Midbrain (tissue), 1 donor: ENCODE measurements around the gene UVRAG.
"Not testable (repeated sequence)": the region's sequence is repeated elsewhere in the genome, so short reads cannot be mapped to it uniquely, and the experiment has no call there.

Experiments
- DNase-seq: peaks from one replicate; lab custom pipeline; 2025; lab: John Stamatoyannopoulos, UW

UVRAG gene

GRCh38 chr11:76074148-76075095, 259.4 kb downstream of the UVRAG start:
- DNase-seq: no peak

- no peak for DNase-seq
Observed at GRCh38 chr11:76075716-76076115, 260.7 kb downstream of the UVRAG start.

- not testable (repeated sequence) for DNase-seq
Observed at GRCh38 chr11:76076253-76076652, 261.2 kb downstream of the UVRAG start.

GRCh38 chr11:76076749-76077148, 261.7 kb downstream of the UVRAG start:
- DNase-seq: no peak

GRCh38 chr11:76077575-76078150, 262.7 kb downstream of the UVRAG start:
- DNase-seq: peak; percentile 34

DNA sequence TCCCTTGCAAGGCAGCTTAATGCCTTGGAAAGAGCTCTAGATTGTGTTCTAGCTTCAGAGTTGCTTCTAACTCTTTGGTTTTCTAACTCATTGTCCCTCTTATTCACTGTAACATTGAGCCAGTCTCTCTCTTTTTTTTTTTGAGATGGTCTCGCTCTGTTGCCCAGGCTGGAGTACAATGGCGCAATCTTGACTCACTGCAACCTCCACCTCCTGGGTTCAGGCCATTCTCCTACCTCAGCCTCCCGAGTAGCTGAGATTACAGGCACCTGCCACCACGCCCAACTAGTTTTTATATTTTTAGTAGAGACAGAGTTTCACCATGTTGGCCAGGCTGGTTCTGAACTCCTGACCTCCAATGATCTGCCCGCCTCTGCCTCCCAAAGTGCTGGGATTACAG, 266.1 kb downstream of the UVRAG start:
- DNase-seq: not testable (repeated sequence)

- DNase-seq: no peak
Observed at GRCh38 chr11:76083563-76084451, 268.8 kb downstream of the UVRAG start.

DNA sequence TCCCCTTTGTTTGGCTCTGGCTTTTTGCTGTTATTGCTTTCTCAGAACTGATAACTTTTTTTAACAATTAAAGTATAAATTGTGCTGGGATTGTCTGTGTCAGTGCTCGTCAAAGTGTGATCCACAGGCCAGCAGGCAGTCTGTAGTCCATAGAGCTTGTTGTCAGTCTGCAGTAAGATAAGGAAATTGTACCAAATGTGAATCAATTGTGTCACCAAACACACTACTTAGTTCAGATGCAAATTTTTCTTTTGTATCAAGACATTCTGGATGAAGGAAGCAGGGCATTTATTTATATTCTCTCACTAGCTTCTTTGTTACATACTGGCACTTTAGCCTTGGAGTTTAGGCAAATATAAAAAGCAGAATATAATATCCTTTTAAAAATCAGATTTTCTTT, 270.3 kb downstream of the UVRAG start:
- DNase-seq: no peak

DNA sequence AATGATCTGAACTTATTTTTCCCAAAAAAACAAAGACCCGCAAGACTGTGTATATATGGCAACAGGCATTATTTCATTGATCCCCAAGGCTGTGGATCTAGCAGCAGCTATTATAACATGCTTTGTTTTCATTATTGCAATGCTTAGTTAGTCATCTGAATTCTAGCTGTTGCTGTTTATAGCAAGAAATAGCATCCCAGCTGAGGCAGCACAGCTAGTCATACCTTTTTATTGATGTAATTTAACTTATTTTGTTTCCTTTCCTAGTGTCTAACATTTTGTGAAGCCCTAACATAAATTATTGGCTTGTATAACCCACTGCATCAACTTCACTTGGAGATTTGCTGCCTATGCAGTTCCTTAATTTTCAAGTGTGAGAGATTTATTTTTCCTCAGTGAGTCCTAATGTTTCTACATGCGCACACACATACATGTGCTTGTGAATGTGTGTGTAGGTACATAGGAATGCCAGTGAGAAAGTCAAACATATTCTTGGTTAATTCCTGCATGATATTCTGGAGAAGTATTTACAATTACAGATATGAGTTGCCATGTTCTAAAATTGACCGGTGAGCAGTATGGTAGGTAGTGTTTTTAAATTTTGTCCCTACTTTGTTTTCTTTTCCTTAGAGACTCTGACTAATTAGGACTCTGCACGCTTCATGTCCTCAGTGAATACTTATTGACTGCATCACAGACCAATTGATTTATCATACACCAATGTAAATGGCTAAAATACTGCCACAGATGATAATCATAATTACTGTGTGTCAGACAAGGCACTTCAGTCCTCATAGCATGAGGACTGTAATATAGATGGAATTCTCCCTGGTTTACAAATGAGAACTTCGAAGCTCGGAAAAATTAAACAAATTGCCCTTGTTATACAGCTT, 272.0 kb downstream of the UVRAG start:
- no peak for DNase-seq

DNA sequence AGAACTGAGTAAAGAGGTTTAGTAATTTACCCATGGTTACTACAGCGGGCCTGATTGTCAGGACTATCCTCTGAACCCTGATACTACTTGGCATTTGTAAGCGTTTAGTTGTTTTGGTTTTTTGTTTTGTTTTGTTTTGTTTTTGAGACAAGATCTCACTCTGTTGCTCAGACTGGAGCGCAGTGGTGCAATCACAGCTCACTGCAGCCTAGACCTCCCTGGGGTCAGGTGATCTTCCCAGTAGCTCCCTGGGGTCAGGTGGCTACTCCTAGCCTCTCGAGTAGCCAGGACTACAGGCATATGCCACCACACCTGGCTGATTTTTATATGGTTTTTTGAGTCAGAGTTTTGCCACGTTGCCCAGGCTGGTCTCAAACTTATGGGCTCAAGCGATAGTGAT, 272.7 kb downstream of the UVRAG start:
- DNase-seq: no peak

DNA sequence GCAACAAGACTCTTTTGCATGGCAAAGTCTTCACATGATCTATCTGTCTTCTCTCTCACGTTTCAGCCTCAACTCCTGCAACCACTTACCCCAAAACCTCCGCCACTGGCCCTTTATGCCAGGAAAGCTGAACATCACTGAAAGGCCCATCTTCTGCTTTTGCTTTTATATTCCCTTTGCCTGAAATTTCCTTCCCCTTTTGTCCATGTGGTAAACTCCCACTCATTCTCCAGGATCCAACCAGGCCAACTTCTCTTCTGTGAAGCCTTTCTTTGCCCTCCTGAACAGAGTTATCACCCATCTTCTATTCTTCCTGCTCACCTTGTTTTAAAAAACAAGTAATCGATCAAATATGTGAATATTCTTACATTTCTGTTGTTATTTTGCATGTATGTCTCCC, 273.5 kb downstream of the UVRAG start:
- no peak for DNase-seq

- no peak for DNase-seq
Observed at GRCh38 chr11:76090174-76090573, 275.2 kb downstream of the UVRAG start.

DNA sequence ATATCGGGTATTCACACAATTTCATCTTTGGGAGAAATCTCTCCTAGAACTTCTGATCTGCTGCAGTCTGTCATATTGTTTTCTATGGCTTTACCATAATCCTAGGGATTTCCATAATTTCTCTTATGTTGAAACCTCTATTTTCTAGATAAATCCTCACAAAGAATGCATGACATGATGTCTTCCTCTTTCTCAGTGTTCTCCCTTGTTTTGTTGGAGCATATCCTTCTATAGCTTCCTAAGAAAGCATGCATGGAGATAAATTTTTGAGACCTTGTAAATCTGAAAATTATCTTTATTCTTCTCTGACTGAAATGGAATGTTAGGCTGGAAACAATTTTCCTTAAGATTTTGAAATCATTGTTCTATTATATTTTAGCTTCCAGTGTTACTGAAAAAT, 275.8 kb downstream of the UVRAG start:
- DNase-seq: no peak

DNA sequence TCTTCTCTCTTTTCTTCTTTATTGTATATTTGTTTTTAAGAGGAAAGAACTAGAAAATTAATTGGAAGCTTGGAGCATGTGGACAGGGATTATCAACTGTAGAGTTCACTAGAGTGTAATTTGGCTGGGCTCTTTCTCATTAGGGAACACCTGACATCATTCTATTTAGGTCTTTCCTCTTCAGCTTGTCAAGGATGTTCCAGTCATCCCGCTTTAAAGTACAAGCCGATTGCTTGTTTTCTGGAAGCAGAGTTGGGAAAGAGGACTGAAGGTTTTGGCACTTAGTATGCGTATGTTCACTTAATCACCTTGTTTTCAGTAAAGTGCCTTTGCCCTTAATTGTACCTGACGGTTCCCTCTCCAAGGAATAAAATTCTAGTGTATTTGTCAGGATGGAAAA, 279.7 kb downstream of the UVRAG start:
- no peak for DNase-seq

DNA sequence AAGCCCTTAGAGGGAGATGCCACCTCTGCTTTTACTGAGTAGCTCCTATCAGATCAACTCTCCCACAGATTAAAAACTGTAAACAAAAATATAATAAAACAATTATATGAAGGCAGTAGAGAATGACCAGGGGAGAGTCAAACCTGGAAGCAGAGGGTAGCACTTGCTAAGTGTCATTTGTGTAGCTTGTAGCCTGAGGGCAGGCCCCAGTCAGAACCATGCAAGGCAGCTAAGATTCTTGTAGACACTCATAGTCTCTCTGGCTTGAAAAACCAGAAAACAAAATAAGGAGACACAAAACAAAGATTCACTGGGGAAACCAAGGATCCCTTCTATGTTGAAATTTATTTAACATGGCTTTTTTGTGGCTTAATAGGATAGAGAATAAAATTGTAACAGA, 280.9 kb downstream of the UVRAG start:
- no peak for DNase-seq

DNA sequence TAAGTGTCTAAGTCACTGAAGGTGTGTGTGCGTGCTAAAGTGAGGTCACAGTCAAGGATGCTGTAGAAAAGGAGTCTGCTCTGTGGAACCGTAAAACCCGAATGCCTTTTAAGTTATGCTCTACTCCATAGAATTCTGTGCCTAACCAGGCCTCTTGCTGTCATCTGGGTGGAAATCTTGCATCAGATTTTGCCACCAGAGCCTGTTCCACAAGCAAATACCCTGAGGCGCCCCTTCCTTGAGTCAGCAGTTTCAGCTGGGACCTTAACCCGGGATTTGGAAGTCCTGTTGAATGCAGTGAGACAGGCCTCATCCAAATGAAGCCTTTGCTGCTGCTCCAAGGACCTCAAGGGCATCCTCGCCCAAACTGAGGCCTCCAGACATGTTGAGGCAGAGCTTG, 281.5 kb downstream of the UVRAG start:
- no peak for DNase-seq

GRCh38 chr11:76102802-76103201, 287.8 kb downstream of the UVRAG start:
- DNase-seq: no peak

DNA sequence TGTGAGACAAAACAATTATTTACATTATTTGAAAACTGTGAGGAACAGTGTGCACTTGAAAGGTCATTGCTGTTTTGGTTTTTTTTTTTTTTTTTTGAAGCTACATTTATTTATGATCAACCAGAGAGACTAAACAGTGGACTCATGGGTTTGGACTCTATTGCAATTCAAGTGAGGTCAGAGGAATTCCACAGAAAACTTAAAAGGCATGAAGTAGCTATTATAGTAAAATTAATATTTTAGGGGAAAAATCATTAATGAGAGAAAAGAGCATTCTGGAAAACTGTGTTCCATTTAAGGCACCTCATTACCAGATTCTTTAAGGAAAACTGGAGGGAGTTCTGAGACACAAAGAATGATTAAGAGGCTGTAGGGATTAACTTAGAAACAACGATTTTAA, 288.4 kb downstream of the UVRAG start:
- DNase-seq: no peak

- DNase-seq: no peak
Observed at GRCh38 chr11:76104285-76104684, 289.3 kb downstream of the UVRAG start.

- DNase-seq: no peak
Observed at GRCh38 chr11:76105637-76106036, 290.6 kb downstream of the UVRAG start.

DNA sequence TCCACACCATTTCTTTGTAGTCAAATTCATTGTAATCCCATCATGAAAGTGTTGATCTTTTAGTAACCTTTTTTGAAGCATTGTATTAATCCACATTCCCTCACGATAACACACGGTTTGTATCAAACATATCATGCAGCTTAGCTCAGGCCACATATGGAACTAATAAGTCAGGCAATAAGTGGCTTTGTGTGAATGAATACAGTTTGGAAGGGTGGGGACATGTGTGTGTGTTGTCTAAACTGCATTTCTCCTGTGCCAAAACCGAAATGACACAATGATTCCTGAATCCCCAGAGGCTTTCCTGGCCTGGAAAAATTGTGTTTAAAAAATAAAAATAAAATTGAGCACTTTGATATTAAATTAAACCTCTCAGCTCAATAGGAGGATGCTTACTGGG, 293.0 kb downstream of the UVRAG start:
- no peak for DNase-seq
